GM19395 (cell line): ENCODE data around the gene AQP3.
"Not testable (repeated sequence)": the region's sequence is repeated elsewhere in the genome, so short reads cannot be mapped to it uniquely, and the experiment has no call there.

Experiments used
- ATAC-seq: cut with Tn5 transposase; IDR thresholded peaks from one replicate; pipeline ENCODE4 v1.9.1; 2021; ENCODE audit warnings: mild to moderate bottlenecking, moderate library complexity; ENCODE audit not compliant: unreplicated experiment

AQP3 gene

DNA sequence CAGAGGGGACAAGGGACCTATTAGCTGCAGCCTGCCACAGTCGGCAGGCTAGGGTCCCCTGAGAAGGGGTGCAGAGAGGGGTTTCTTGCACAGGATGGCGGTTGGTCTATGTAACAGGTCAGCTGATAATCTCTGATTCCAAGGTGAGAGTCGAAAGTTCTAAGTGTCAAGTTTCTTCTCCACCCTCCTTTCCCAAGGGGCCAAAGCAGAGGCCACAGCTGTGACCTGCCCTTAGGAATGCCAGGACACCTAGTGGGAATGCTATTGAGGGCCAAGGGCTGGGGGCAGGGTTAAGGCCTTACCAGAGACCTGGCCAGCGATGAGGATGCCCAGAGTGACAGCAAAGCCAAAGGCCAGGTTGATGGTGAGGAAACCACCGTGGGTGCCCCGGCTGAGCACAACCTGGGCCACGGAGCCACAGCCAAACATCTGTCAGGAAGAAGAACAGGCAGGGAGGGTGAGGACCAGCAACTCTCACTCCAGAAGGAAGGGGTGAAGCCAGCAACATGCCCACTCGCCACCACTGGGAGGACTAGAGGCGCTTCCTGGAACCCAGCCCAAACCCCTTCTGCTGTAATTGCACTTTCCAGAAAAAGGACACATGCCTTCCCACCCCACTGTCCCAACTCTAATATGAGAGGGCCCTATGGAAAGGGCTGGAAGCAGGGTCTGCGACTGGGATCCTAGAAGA lies 3.8 kb downstream of the AQP3 start:
- ATAC-seq: no peak

DNA sequence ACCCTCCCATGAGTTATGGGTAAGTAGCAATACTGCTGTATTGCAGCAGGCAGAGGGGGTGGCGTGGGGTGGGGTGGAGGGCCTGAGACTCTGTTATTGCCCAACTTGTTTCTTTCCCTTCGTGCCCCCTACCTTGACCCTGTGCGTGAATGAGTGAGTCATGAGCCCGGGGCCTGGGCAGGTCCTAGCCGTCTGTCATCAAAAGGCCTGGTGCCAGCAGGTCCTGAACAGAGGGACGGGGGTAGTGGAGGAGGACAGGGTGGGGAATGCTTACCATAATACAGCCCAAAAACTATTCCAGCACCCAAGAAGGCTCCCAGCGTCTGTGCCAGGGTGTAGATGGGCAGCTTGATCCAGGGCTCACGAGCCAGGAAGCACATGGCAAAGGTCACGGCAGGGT lies 4.3 kb downstream of the AQP3 start:
- no peak for ATAC-seq

GRCh38 chr9:33442125-33442524 lies 5.3 kb downstream of the AQP3 start:
- ATAC-seq: no peak

GRCh38 chr9:33440609-33441008 lies 6.8 kb downstream of the AQP3 start:
- ATAC-seq: no peak

GRCh38 chr9:33440204-33440603 lies 7.2 kb downstream of the AQP3 start:
- no peak for ATAC-seq

DNA sequence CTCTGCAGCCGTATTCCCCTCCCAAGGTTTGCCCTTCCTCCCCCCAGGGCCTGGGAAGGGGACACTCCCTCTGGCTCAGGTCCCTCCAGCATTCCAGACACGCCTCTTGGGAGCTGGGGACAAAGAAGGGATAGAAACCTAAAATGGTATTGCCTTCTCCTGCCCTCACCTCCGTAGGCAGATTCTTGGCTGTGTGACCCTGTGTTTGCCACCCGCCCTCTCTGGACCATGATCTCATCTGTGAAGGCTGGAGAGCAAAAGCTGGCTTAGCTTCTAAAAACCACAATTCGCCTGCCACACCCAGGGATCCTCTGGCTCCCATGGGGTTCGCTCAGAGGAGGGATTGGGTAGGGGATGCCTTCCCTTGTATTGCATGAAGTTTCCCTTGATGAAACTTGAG lies 7.7 kb downstream of the AQP3 start:
- no peak for ATAC-seq

DNA sequence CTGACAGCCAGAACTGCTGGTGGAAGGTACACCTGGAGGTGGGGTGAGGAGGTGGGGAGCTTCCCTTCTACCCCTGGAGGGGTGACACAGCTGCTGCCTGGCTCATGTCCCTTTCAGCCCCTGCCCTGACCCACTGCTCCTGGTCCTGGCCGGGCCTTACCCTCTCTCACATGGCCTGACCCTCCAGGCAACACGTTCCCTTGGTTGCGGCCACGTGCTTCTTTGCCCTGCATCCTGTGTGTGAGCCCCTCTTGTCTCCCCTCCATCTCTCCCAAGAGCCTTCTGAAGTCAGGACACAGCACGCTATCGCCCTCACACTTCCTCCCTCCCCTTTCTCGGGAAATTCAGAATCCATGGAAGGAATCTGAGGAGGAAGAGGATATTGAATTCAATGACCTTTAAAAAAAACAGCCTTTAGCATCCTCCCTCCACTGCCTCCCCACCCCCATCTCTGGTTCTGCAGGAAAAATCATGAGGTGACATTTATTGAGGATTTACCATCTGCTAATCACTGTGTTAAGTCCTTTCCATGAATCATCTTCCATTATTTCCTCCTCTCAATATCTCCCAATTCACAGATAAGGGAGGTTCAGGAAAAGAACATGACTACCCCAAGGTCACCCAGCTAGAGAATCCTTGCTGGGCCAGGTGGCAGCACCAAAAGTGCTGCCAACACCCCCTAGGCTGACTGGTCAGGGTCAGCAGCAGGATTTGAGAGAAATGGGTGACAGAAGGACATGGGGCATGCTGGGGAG lies 8.3 kb downstream of the AQP3 start:
- no peak for ATAC-seq

- ATAC-seq: no peak
Measured at GRCh38 chr9:33437898-33438297, 9.5 kb downstream of the AQP3 start.

DNA sequence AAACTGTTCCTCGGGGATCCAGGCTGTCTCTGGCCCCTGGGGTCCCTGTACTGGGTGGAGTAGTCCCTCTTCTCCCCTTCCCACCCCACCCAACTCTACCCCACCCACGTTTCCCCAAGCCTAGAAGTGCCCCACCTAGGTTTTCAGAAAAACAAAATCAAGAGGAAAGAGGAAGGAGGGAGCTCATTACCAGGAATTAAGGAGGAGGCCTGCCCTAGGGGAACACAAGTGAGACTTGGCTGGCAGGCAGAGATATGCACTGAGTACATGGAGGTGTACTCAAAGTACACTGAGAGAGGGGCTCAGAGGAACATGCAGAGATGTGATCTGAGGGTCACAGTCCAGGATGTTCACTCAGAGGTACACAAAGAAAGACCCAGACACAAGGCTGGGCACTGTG lies 10.2 kb downstream of the AQP3 start:
- ATAC-seq: no peak

DNA sequence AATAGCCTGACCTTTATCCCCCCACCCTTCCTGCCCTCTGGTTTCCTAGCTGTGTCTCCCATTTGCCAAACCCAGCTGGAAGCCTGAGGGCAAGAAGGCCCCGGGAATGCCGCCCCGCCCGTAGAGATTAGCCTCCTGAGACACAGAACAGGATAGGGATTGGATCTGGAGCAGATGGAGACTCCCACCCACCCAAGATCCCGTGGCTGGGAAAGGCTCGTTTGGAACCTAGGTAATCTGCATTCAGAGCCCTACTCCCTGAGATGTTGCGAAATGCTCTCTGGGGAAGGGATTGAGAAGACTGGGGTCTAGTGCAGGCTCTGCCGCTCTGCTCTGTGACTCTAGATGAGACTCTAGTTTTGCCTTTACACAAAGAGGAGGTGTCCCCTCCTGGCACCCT lies 10.9 kb downstream of the AQP3 start:
- no peak for ATAC-seq

DNA sequence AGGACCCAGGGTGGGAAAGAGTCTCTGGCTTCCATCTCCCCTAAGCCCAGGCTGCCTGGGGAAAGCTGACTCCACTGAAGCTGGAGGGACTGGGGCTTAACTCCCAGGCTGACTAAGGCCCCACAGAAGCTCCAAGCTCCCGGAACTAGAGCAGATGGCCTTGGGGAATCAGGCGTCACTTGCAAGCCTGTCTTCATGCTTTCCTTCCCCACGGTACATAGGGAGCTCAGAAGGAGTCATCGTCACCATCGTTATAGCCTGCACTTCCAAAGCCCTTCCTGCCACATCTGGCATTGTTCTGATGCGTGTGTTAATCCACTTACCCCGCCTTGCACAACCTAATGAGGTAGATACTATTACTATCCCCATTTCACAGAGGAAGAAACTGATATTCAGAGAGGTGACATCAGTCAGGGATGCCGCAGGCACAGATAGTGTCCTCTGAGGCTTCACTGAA lies 11.5 kb downstream of the AQP3 start:
- ATAC-seq: no peak

- no peak for ATAC-seq
Measured at GRCh38 chr9:33434317-33435105, 12.9 kb downstream of the AQP3 start.

DNA sequence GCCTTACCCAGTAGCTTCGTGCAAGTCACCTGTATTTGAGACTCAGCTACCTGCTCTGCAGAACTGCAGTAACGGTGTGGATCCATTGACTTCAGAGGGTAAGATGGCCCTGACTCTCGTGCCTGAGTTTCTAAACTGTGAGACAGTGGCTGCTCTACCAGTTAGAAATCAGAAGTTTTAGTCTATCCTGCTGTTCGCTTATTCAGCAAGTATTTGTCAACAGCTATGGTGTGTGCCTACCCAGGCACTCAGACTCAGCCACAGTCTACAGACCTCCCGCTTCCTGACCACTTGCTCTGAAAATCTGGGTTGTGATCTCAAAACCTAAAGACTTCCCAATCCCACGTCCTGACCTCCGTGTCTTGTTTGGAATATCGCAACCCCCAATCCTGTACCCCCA lies 13.5 kb downstream of the AQP3 start:
- ATAC-seq: no peak

- ATAC-seq: no peak
Measured at GRCh38 chr9:33431420-33431819, 16.0 kb downstream of the AQP3 start.

DNA sequence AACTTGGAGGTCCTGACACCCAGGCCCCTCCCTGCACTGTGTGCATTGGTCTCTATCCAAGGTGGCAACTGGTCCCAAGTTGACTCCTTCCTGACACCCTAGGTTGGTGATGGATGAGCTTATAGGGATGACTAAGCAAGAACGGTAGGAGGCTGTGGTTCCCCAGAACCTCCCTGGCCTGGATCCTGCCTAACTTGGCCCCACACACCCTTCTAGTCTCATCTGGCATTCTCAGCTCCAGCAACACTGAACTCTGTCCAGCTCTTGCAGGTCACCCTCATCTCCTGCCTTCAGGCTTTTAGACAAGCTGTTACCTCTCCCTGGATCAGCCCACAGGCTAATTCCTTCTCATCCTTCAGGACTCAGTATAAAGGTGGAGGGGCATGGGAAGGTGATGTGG lies 16.5 kb downstream of the AQP3 start:
- no peak for ATAC-seq

GRCh38 chr9:33429256-33429985 lies 18.0 kb downstream of the AQP3 start:
- ATAC-seq: no peak

DNA sequence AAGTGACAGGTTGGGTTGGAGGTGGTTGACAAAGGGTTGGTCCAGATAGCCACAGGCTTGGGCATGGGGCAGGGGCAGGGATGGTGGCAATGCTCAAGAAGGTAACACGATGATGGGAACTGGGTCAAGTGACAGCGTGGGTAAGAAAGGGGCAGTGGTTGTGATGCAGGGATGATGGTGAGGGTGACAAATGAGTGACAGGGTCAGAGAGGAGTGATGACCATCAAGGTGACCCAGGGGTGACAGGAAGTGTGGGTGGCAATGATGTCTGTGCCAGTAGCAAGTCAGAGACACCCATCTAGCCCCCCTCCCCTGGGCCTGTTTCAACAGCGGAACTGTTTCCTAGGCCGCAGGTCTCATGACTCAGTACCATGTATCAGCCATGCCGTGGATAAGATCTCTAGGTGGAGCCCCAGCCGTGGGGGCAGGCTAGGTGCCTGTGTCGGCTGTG lies 20.5 kb downstream of the AQP3 start:
- no peak for ATAC-seq

GRCh38 chr9:33425128-33425533 lies 22.3 kb downstream of the AQP3 start:
- no peak for ATAC-seq

- ATAC-seq: not testable (repeated sequence)
Measured at GRCh38 chr9:33424492-33424891, 22.9 kb downstream of the AQP3 start.

DNA sequence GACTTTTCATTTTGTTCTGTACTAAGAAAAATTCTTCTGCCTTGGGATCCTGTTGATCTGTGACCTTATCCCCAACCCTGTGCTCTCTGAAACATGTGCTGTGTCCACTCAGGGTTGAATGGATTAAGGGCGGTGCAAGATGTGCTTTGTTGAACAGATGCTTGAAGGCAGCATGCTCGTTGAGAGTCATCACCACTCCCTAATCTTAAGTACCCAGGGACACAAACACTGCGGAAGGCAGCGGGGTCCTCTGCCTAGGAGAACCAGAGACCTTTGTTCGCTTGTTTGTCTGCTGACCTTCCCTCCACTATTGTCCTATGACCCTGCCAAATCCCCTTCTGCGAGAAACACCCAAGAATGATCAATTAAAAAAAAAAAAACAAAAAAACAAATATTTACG lies 23.4 kb downstream of the AQP3 start:
- ATAC-seq: not testable (repeated sequence)

DNA sequence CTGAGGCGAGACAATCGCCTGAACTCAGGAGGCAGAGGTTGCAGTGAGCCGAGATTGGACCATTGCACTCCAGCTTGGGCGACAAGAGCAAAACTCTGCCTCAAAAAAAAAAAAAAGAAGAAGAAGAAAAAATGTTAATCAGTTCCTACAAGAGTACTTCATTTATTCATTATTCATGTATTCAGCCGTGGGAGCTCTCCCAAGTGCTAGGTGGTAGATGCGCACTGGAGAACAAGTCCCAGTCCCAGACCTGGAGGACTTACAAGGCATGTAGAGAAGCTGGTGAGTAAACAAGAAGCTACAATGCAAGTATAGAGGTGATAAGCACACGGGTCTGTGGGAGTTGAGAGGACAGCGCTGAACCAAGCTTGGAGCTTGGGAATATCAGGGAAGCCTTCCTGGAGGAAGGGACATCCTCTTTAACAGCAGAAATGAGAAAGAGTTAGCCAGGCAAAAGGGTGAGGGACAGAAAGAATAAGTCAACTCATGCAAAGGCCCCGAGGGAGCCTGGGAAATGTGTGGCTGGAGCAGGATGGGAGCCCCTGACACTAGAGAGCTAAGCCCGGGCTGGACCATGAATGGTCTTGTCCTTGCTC lies 27.6 kb downstream of the AQP3 start:
- no peak for ATAC-seq
